Mucosa of descending colon (tissue), 3 donors: ENCODE measurements around the gene CYP4A11. TPM values are rescaled to one million over a fixed set of nuclear protein-coding genes. Genes with fewer than 3 reads are reported as not detected.
"Not testable (repeated sequence)": the region's sequence is repeated elsewhere in the genome, so short reads cannot be mapped to it uniquely, and the experiment has no call there.

Experiments
- ATAC-seq: fragments of 200-7000 bp; cut with Tn5 transposase; one replicate; pipeline ENCODE4 v1.9.1; 2020; ENCODE audit warnings: mild to moderate bottlenecking, moderate library complexity
- DNase-seq, 3 donors: peaks; one replicate each; pipeline ENCODE4 v3.0.0-alpha.2; 2020
- H3K36me3 ChIP-seq: fragments of 200-600 bp; one replicate; pipeline ENCODE4 v1.8.0; 2021; ENCODE audit warnings: low read depth, mild to moderate bottlenecking
- H3K4me1 ChIP-seq: fragments of 200-600 bp; one replicate; pipeline ENCODE4 v1.8.0; 2021; ENCODE audit warnings: low read depth, mild to moderate bottlenecking
- H3K4me3 ChIP-seq: fragments of 200-600 bp; one replicate; pipeline ENCODE4 v1.8.0; 2021; ENCODE audit warnings: mild to moderate bottlenecking
- H3K9me3 ChIP-seq: fragments of 200-600 bp; one replicate; pipeline ENCODE4 v1.8.0; 2021; ENCODE audit warnings: mild to moderate bottlenecking
- intact Hi-C, 2 donors: fragments of 100-400 bp; cut with DNase I in 1 of 2; cut with micrococcal nuclease in 1 of 2; formaldehyde crosslinking; loops; one replicate each; pipeline versions ENCODE4 v1.11.0 to v1.11.1; 2022; cut with DNase I, micrococcal nuclease
- total RNA-seq, 3 donors: library from RNA; stranded (reverse); fragmentation: NEBNext Ultra II Directional in 2 of 3; extraction: Animal tissue kit (Norgen Biotek cat#: 25700) in 2 of 3; gene quantifications; one replicate each; pipeline versions ENCODE4 v1.2.1 to v1.2.4, GENCODE V29; 2021 to 2023
- TF ChIP-seq, protein P1 (sequence below): fragments of 200-600 bp; IDR thresholded peaks from one replicate; pipeline ENCODE4 v1.8.0; 2022; ENCODE audit warnings: antibody characterized with exemption, mild to moderate bottlenecking
- donor health status: DM: no; HTN: no; CAD: no; lungs with moderate emphysema.
- donor health status: DM: no; HTN: no; CAD: no.
- donor health status: DM: no; HTN: yes; CAD: no.

CYP4A11 gene
- total RNA-seq, 3 donors from 2014 or later = not detected

DNA sequence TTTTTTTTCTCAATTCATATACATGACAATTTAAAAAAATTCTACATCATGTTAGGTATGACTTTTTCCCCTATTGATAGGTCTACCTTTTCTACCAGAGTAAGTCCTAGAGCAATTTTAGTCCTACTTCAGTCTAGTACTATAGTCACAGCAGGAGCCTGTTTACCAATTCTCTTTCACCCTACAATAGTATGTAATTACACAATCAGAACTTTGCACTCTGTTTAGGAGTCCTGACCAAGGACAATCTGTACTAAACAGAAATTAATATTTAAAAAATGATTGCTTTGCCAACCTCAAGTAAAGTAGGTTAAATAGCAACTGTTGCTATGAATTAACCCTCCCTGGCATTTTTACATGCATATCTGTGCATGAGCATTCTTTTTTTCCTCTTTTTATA is 810 bp upstream of the CYP4A11 start:
- no peaks in the 10 kb centered on the region for H3K36me3 ChIP-seq
- TF ChIP-seq, protein P1, sequence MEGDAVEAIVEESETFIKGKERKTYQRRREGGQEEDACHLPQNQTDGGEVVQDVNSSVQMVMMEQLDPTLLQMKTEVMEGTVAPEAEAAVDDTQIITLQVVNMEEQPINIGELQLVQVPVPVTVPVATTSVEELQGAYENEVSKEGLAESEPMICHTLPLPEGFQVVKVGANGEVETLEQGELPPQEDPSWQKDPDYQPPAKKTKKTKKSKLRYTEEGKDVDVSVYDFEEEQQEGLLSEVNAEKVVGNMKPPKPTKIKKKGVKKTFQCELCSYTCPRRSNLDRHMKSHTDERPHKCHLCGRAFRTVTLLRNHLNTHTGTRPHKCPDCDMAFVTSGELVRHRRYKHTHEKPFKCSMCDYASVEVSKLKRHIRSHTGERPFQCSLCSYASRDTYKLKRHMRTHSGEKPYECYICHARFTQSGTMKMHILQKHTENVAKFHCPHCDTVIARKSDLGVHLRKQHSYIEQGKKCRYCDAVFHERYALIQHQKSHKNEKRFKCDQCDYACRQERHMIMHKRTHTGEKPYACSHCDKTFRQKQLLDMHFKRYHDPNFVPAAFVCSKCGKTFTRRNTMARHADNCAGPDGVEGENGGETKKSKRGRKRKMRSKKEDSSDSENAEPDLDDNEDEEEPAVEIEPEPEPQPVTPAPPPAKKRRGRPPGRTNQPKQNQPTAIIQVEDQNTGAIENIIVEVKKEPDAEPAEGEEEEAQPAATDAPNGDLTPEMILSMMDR = no peak
- intact Hi-C loops = no loop called here
- ATAC-seq = no peak
- H3K4me3 ChIP-seq = no peak overlapping the region
- H3K9me3 ChIP-seq = no peaks in the 10 kb centered on the region
- DNase-seq = no peak
- no peaks in the 10 kb centered on the region for H3K4me1 ChIP-seq

DNA sequence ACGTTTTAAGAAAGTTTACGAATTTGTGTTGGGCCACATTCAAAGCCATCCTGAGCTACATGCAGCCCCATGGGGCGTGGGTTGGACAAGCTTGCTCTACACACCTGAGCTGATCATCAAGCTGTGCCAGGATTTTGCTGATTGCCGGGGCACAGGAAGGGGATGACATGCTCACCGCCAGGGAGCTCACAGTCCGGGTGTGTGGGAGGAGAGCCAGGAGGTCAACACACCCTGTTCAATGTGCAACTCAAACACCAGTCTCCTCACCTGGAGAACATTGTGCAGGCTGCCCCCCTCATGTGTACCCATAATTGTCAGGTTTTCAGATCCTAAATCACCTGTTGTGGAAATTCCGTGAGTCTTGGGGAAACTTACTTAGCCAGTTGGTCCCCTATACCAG is 969 bp downstream of the CYP4A11 start:
- Histone ChIP-seq H3K4me1 (no peaks in the 10 kb centered on the region), H3K4me3 (no peak overlapping the region), H3K36me3 (no peaks in the 10 kb centered on the region), H3K9me3 (no peaks in the 10 kb centered on the region)
- TF ChIP-seq, protein P1 = no peak
- intact Hi-C loops = no loop called here
- DNase-seq = peak in 1 of 3 donors; percentile 28
- peak; percentile 76 for ATAC-seq

DNA sequence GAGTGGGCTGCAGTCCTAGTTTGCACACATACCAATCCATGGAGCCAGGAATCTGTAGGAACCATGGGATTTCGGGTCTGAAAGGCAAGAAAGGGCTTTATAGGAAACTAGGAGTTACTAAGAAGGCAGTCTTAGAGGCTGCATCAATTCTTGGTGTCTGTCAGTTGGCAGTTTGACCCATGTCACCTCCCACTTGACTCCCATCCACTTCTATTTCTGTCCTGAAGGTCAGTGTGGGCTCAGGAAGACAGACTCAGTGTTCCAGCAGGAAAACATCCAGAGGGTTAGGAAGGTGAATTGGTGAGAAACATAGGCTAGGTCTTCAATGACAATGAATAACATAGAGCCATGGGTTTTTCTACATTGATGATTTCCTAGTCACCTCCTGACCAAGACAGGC is 4.0 kb downstream of the CYP4A11 start:
- Histone ChIP-seq H3K4me3 (no peak overlapping the region), H3K9me3 (no peaks in the 10 kb centered on the region), H3K36me3 (no peaks in the 10 kb centered on the region), H3K4me1 (no peaks in the 10 kb centered on the region)
- ATAC-seq = no peak
- TF ChIP-seq, protein P1 = no peak
- intact Hi-C loops = no loop called here
- DNase-seq = no peak

DNA sequence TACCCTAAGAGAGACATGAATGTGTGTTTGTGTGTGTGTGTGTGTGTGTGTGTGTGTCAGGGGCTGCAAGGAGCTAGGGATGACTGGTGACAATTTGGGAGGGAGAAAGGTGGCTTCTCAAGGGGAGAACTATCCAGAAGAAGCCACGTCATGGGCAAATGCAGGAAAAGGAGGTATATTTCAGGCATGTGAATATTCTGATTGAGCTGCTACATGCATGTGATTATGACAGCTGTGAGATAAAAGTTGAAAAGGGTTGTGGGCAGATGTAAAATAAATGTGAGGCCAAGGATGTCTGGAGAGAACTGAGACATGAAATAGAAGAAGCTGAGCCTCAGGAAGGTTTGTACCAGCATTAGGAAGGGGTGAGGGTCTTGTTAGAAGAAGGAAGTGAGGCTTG is 4.5 kb downstream of the CYP4A11 start:
- TF ChIP-seq, protein P1 = no peak
- Histone ChIP-seq H3K4me1 (no peaks in the 10 kb centered on the region), H3K4me3 (no peak overlapping the region), H3K36me3 (no peaks in the 10 kb centered on the region), H3K9me3 (no peaks in the 10 kb centered on the region)
- intact Hi-C loops = no loop called here
- DNase-seq (no peak), ATAC-seq (no peak)

DNA sequence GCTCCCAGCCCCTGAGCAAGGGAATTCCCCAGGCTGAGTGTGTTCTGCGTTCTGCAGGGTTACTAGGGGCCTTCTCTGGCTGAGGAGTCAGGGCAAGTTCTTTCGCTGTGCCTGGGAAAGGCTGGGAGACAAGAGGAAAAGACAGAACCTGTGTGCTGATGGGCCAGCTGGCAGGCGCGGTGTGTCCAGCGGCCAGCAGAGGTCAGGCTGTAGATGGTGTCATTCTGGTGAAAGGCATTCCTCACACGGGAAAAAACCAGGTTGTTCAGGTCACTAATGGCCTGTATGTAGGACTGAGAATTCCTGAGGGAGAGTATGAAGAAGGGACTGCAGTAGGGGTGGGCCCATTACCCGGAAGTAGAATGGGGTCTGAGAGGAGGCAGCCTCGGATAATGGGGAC is 6.4 kb downstream of the CYP4A11 start:
- intact Hi-C loops, H3K4me1 ChIP-seq, H3K9me3 ChIP-seq, H3K4me3 ChIP-seq, H3K36me3 ChIP-seq: not testable (repeated sequence)
- peak; percentile 64 for ATAC-seq
- peak in 1 of 3 donors; percentile 32 for DNase-seq

DNA sequence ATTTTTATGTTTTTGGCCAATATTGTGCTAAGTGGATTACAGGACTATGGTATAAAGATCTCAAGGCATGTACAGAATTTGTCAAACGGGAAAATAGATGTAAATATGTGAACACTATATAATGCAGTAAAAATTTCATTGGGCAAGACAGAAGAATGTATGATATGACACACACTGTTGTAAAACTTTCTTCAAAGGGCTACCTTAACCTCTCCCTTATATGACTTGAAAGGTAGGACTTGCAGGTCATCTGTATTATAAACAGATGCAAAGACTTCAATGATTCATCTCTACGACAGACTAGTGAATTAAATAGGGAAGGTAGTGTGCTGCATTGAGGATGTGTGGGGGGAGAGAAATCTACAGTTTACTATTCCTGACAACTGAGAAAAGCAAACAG is 9.3 kb downstream of the CYP4A11 start:
- H3K4me3 ChIP-seq, H3K9me3 ChIP-seq, intact Hi-C loops, H3K4me1 ChIP-seq, DNase-seq, H3K36me3 ChIP-seq: not testable (repeated sequence)
- peak; percentile 81 for ATAC-seq

DNA sequence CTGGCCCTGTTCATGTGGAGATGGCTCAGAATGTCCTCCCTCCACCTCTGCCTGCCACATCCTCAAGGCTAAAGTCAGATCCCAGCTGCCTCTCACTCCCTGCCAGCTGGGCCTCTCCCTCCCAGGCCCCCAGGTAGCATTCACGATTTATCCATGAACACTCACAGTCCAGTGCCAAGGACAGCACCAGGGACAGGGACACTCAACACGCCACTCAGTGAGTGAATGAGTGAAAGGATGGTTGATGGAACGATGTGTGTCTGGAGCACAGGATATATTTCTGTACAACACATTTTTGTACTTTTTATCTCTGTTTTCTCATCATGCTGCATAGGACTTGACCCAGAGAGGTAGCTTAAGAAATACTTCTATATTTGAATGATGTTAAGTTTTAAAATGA is 10.1 kb downstream of the CYP4A11 start:
- no peak overlapping the region for H3K4me3 ChIP-seq
- TF ChIP-seq, protein P1 = no peak
- DNase-seq (no peak), ATAC-seq (no peak)
- no peaks in the 10 kb centered on the region for H3K9me3 ChIP-seq
- intact Hi-C loops = no loop called here
- H3K36me3 ChIP-seq = no peaks in the 10 kb centered on the region
- no peaks in the 10 kb centered on the region for H3K4me1 ChIP-seq
